Glomerular visceral epithelial cell (primary cell): ENCODE measurements around the gene LPGAT1.
"Not testable (repeated sequence)": the region's sequence is repeated elsewhere in the genome, so short reads cannot be mapped to it uniquely, and the experiment has no call there.

Experiments
- DNase-seq: peaks from one replicate; pipeline ENCODE4 v3.0.0-alpha.2; 2016; ENCODE audit errors: extremely low spot score

The LPGAT1 gene

GRCh38 chr1:211704543-211704942 lies 126.0 kb downstream of the LPGAT1 start:
- no peak for DNase-seq

GRCh38 chr1:211703812-211704537 lies 126.6 kb downstream of the LPGAT1 start:
- DNase-seq: no peak

- no peak for DNase-seq
Observed at GRCh38 chr1:211701733-211702132, 128.8 kb downstream of the LPGAT1 start.

GRCh38 chr1:211699059-211699458 lies 131.5 kb downstream of the LPGAT1 start:
- DNase-seq: no peak

- peak; percentile 74 for DNase-seq
Observed at GRCh38 chr1:211698161-211699026, 132.2 kb downstream of the LPGAT1 start.

- no peak for DNase-seq
Observed at GRCh38 chr1:211697356-211697755, 133.2 kb downstream of the LPGAT1 start.

- DNase-seq: no peak
Observed at GRCh38 chr1:211695135-211695816, 135.3 kb downstream of the LPGAT1 start.

- DNase-seq: not testable (repeated sequence)
Observed at GRCh38 chr1:211693911-211694310, 136.7 kb downstream of the LPGAT1 start.
